Ishikawa (cell line): ENCODE results near the gene PKNOX2.

Source experiments
- CEBPB ChIP-seq: IDR thresholded peaks from 2 replicates; pipeline ENCODE4 v1.6.1; 2012
- CREB1 ChIP-seq: IDR thresholded peaks from 2 replicates; pipeline ENCODE4 v1.6.1; 2012; ENCODE audit warnings: low read depth
- EGR1 ChIP-seq: IDR thresholded peaks from 2 replicates; pipeline ENCODE4 v1.6.1; 2012
- EP300 ChIP-seq: IDR thresholded peaks from 2 replicates; pipeline ENCODE4 v1.6.1; 2012; ENCODE audit warnings: borderline replicate concordance
- FOXM1 ChIP-seq: IDR thresholded peaks from 2 replicates; pipeline ENCODE4 v1.6.1; 2012; ENCODE audit warnings: low read depth, borderline replicate concordance
- MAX ChIP-seq: IDR thresholded peaks from 2 replicates; pipeline ENCODE4 v1.6.1; 2012
- NFIC ChIP-seq: IDR thresholded peaks from 2 replicates; pipeline ENCODE4 v1.6.1; 2012
- RAD21 ChIP-seq: IDR thresholded peaks from 2 replicates; pipeline ENCODE4 v1.6.1; 2012; ENCODE audit warnings: low read depth
- REST ChIP-seq: IDR thresholded peaks from 2 replicates; pipeline ENCODE4 v1.6.1; 2012; ENCODE audit warnings: low read depth, mild to moderate bottlenecking
- TAF1 ChIP-seq: IDR thresholded peaks from 2 replicates; pipeline ENCODE4 v1.6.1; 2012; ENCODE audit warnings: low read depth, mild to moderate bottlenecking
- TCF12 ChIP-seq: IDR thresholded peaks from 2 replicates; pipeline ENCODE4 v1.6.1; 2012; ENCODE audit warnings: low read depth
- TEAD4 ChIP-seq: IDR thresholded peaks from 2 replicates; pipeline ENCODE4 v1.6.1; 2012
- USF1 ChIP-seq: IDR thresholded peaks from 2 replicates; pipeline ENCODE4 v1.6.1; 2012
- YY1 ChIP-seq: IDR thresholded peaks from 2 replicates; pipeline ENCODE4 v1.6.1; 2012; ENCODE audit warnings: low read depth
- ZBTB7A ChIP-seq: IDR thresholded peaks from 2 replicates; pipeline ENCODE4 v1.6.1; 2012; ENCODE audit warnings: low read depth

The PKNOX2 gene

GRCh38 chr11:125188021-125188420, 23.5 kb downstream of the PKNOX2 start:
- TF ChIP-seq EP300 (no peak), YY1 (no peak), CREB1 (no peak), EGR1 (no peak)

- TF ChIP-seq ZBTB7A (no peak), RAD21 (no peak), REST (no peak), TCF12 (no peak), EGR1 (no peak), TEAD4 (no peak), CEBPB (no peak), FOXM1 (no peak), EP300 (no peak), YY1 (no peak), CREB1 (no peak), USF1 (no peak), MAX (no peak), TAF1 (no peak), NFIC (no peak)
Measured at GRCh38 chr11:125190566-125190965, 26.0 kb downstream of the PKNOX2 start.

GRCh38 chr11:125192183-125192582, 27.6 kb downstream of the PKNOX2 start:
- TF ChIP-seq YY1 (no peak), CEBPB (no peak), TEAD4 (no peak), REST (no peak), EGR1 (no peak), RAD21 (no peak), ZBTB7A (no peak), FOXM1 (no peak), CREB1 (no peak), EP300 (no peak), NFIC (no peak), TAF1 (no peak)

- TF ChIP-seq YY1 (no peak), EGR1 (no peak), REST (no peak)
Measured at GRCh38 chr11:125192717-125193415, 28.3 kb downstream of the PKNOX2 start.

- no peak for TF ChIP-seq MAX
- TF ChIP-seq TAF1, result no peak
- no peak for TF ChIP-seq NFIC
- no peak for TF ChIP-seq EGR1
- TF ChIP-seq ZBTB7A, result no peak
- TF ChIP-seq FOXM1, result no peak
- no peak for TF ChIP-seq USF1
- TF ChIP-seq REST, result no peak
- no peak for TF ChIP-seq TCF12
- TF ChIP-seq EP300, result no peak
- no peak for TF ChIP-seq TEAD4
- TF ChIP-seq CEBPB, result no peak
- TF ChIP-seq RAD21, result no peak
- no peak for TF ChIP-seq YY1
- no peak for TF ChIP-seq CREB1
Measured at GRCh38 chr11:125193416-125193726, 28.8 kb downstream of the PKNOX2 start.
